ENCODE data around the gene TMEM208. TPM values are rescaled to one million over a fixed set of nuclear protein-coding genes. Genes with fewer than 3 reads are reported as not detected.

The TMEM208 gene
- total and polyA plus RNA-seq, 2 of the 13 experiments (the other 11 are each of a cell fraction or from before 2014, with no cell fraction given), result 58.8 to 72.9 TPM

- TF ChIP-seq ZNF275 (CRISPR knock-in tag; IDR thresholded peaks at IDR 0.05; ENCODE audit: borderline replicate concordance) (peak; percentile 84; the same call in 1 of the 2 replicates), HOXD1 (CRISPR knock-in tag; IDR thresholded peaks at IDR 0.05) (no peak), SIN3B (IDR thresholded peaks at IDR 0.05; ENCODE audit: low read length) (peak; percentile 56; the same call in 1 of the 2 replicates), SKIL (CRISPR knock-in tag; IDR thresholded peaks at IDR 0.05; ENCODE audit: borderline replicate concordance) (peak; percentile 73), HNF1A (IDR thresholded peaks at IDR 0.05; ENCODE audit: low read depth) (no peak), HNF1A (CRISPR knock-in tag; IDR thresholded peaks at IDR 0.05; ENCODE audit: borderline replicate concordance) (peak; percentile 88), ZNF552 (CRISPR knock-in tag; IDR thresholded peaks at IDR 0.05; ENCODE audit: borderline replicate concordance) (no peak; the same call in 1 of the 2 replicates), ZNF781 (CRISPR knock-in tag; IDR thresholded peaks at IDR 0.05; ENCODE audit: borderline replicate concordance, not compliant biosample characterization) (peak; percentile 97), ZNF710 (CRISPR knock-in tag; IDR thresholded peaks at IDR 0.05; ENCODE audit: borderline replicate concordance) (peak; percentile 86), NCOA2 (CRISPR knock-in tag; IDR thresholded peaks at IDR 0.05) (peak; percentile 88), RBFOX2 (IDR thresholded peaks at IDR 0.05; ENCODE audit: low read depth, low read length) (peak; percentile 90), ZNF564 (CRISPR knock-in tag; IDR thresholded peaks at IDR 0.05) (peak; percentile 73; the same call in 1 of the 2 replicates), ZNF414 (CRISPR knock-in tag; IDR thresholded peaks at IDR 0.05) (peak; percentile 95), ZNF703 (CRISPR knock-in tag; IDR thresholded peaks at IDR 0.05; ENCODE audit: borderline replicate concordance) (peak; percentile 86; the same call in 1 of the 2 replicates), HIC2 (CRISPR knock-in tag; IDR thresholded peaks at IDR 0.05; ENCODE audit: low read depth) (peak; percentile 42; the same call in 1 of the 2 replicates)
Measured at GRCh38 chr16:67246081-67246755, 19.3 kb downstream of the TMEM208 start (continued).

Measured in HepG2 (cell line).